HG03571 (cell line): ENCODE measurements around the gene CNIH3.

Experiments used
- ATAC-seq: cut with Tn5 transposase; IDR thresholded peaks from one replicate; pipeline ENCODE4 v1.9.1; 2021; ENCODE audit not compliant: unreplicated experiment

Gene CNIH3

GRCh38 chr1:224767676-224768075 lies 151.6 kb downstream of the CNIH3 start:
- no peak for ATAC-seq

- ATAC-seq: no peak
Measured at GRCh38 chr1:224768971-224769370, 152.9 kb downstream of the CNIH3 start.

GRCh38 chr1:224769452-224770335 lies 153.6 kb downstream of the CNIH3 start:
- no peak for ATAC-seq

GRCh38 chr1:224770336-224770693 lies 154.2 kb downstream of the CNIH3 start:
- no peak for ATAC-seq

- no peak for ATAC-seq
Measured at GRCh38 chr1:224773646-224774045, 157.5 kb downstream of the CNIH3 start.

GRCh38 chr1:224774378-224774777 lies 158.3 kb downstream of the CNIH3 start:
- no peak for ATAC-seq

GRCh38 chr1:224777180-224777579 lies 161.1 kb downstream of the CNIH3 start:
- ATAC-seq: no peak

- no peak for ATAC-seq
Measured at GRCh38 chr1:224779536-224779935, 163.4 kb downstream of the CNIH3 start.

- ATAC-seq: no peak
Measured at GRCh38 chr1:224780736-224781135, 164.6 kb downstream of the CNIH3 start.

- peak; percentile 43 for ATAC-seq
Measured at GRCh38 chr1:224781800-224782199, 165.7 kb downstream of the CNIH3 start.

- no peak for ATAC-seq
Measured at GRCh38 chr1:224782281-224783000, 166.3 kb downstream of the CNIH3 start.

- peak; percentile 61 for ATAC-seq
Measured at GRCh38 chr1:224783006-224783651, 167.0 kb downstream of the CNIH3 start.

- no peak for ATAC-seq
Measured at GRCh38 chr1:224784265-224785039, 168.3 kb downstream of the CNIH3 start.

GRCh38 chr1:224785040-224785328 lies 168.9 kb downstream of the CNIH3 start:
- no peak for ATAC-seq

GRCh38 chr1:224785622-224786021 lies 169.5 kb downstream of the CNIH3 start:
- no peak for ATAC-seq

- ATAC-seq: no peak
Measured at GRCh38 chr1:224786533-224787250, 170.6 kb downstream of the CNIH3 start.

GRCh38 chr1:224789311-224789710 lies 173.2 kb downstream of the CNIH3 start:
- no peak for ATAC-seq
